GM21447 (cell line): ENCODE measurements around the gene ZMAT5.

Experiments used
- ATAC-seq: cut with Tn5 transposase; IDR thresholded peaks from one replicate; pipeline ENCODE4 v1.9.1; 2021; ENCODE audit not compliant: unreplicated experiment

The ZMAT5 gene

DNA sequence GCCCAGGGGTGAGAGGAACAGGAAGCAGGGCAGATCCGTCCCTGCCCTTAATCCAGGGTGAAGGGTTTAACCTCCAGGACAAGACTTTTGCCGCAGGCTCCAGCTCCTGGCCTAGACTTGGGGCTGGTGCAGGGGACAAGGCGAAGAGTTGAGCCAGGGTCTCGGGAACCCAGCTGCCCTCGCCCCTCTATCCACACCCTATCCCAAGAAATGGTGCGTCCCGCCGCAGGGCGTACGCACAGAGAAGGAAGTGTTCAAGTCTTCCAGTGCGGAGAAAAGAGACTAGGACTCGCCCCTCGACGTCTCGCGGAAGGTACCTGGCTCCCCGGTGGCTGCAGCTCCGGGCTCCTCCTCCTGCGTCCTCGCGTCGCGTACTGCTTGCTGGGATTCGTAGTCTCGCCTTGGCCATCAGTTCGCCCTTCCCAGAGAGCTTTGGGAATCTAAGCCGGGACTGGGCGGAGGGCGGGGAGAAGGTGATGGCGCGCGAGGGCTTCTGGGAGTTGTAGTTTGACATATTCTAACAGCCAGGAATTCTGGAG is at the start of gene ZMAT5:
ZMAT5 (minus strand) TSS at position 376 of the 539 bp plus-strand sequence. CDS start 18,463 bp downstream, outside the sequence.
- peak; percentile 90 for ATAC-seq

GRCh38 chr22:29816539-29816938 is 49.7 kb upstream of the ZMAT5 start:
- ATAC-seq = no peak

- ATAC-seq = no peak
Observed at GRCh38 chr22:29816128-29816527, 49.3 kb upstream of the ZMAT5 start.

DNA sequence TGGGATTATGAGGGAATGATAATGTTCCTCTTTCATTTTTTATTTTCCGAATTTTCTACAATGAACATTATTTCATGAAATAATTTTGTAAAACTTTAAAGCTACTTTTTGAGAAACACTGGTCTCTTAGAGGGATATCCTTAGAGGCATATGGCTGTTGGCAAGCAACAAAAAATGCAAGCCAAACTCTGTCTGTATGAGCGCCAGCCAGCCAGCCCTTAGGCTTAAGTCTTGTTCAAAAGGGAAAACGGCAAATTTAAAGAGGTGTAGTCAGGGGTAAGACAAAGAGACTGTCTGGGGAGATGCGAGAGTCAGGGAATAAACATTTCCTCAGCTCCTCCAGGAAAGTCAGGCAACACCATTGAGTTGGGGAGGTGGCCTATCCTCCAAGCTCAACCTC is 48.8 kb upstream of the ZMAT5 start:
- no peak for ATAC-seq

DNA sequence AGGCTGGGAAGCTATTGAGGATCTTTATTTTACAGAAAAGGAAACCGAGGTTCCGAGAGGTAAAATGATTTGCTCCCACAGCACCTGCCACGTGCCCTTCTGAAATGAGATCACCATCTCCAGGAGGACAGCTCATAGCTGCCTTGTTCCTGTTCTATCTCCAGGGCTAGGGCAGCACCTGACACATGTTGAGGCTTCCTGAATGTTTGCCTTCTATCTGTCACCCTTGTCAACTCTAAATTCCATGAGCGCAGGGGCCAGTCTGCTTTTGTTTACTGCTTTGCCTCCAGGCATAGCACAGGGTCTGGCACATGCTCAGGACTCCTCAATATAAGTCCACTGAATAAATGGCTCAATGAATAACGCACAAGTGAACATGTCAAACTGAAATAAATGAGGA is 47.2 kb upstream of the ZMAT5 start:
- no peak for ATAC-seq

DNA sequence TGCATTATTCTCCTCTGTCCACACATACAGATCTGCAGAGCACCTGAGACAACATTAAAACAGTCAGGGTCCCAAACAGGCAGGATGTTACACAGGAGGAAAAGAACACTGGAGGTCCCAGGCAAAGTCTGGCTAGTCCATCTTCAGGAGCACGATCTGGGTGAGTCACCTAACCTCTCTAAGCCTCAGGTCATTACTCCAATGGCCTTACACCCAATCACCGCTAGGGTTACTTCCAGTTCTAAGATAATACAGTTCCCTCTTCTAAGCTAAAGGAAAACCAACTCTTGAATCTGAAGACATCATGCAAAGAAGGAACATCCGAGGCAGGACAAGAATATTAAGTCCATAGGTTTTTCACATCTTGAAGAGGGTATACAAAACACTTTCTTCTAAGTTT is 46.8 kb upstream of the ZMAT5 start:
- ATAC-seq = no peak

DNA sequence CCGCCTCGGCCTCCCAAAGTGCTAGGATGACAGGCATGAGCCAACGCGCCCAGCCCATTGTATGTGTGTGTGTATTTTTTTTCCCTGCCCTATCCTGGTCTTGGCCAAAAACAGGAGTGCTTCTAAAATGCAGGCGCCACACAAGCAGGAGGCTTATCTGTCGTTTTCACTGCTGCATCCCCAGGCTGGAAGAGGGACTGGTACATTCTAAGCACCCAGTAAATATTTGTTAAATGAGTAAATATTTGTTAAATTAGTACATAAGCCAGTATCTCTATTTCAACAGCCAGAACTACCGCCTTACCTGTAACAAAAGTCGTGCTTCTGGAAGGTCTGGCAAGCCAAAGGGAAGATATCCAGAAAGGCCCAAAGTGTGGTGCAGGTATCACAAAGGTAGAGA is 46.3 kb upstream of the ZMAT5 start:
- no peak for ATAC-seq

DNA sequence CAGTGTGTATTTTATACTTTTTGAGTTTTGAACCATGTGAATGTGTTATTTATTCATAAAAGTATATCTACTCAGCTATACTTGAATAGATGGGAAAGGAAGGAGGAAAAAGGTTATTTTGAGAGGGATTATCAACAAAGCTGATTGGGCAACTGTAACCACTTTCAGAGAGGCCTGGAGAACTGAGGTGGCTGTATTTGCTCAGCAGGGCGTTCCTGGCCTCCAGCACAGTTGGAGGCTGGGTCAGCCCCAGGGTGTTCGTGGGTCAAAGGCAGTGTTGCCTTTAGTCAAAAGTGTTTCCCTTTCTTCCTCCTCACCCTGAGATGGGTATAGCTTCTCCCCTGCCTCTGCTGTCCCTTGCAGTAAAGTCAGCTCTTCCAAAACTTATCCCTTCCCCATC is 44.6 kb upstream of the ZMAT5 start:
- no peak for ATAC-seq

GRCh38 chr22:29810216-29810615 is 43.4 kb upstream of the ZMAT5 start:
- ATAC-seq = no peak

- ATAC-seq = no peak
Observed at GRCh38 chr22:29806196-29806595, 39.4 kb upstream of the ZMAT5 start.

GRCh38 chr22:29804985-29805384 is 38.2 kb upstream of the ZMAT5 start:
- no peak for ATAC-seq

- no peak for ATAC-seq
Observed at GRCh38 chr22:29803190-29803589, 36.4 kb upstream of the ZMAT5 start.

- ATAC-seq = no peak
Observed at GRCh38 chr22:29801796-29802195, 35.0 kb upstream of the ZMAT5 start.

DNA sequence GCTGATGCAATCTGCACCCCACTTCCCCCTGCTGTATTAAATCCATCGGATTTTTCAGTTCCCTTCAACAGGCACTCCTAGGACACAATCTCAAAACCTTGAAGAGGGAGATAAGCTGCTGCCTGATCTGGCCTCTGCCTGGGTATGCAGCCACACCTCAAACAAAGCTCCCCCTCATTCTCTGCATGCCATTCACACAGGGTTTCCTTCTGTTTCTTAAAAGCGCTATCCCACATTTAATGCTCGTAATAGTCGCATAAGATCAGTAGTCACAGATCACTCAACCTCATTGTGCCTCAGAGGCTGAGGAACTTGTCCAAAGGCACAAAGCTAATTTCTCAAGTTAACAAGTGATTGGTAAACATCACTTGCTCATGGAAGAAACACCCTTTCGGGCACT is 34.3 kb upstream of the ZMAT5 start:
- ATAC-seq = no peak

DNA sequence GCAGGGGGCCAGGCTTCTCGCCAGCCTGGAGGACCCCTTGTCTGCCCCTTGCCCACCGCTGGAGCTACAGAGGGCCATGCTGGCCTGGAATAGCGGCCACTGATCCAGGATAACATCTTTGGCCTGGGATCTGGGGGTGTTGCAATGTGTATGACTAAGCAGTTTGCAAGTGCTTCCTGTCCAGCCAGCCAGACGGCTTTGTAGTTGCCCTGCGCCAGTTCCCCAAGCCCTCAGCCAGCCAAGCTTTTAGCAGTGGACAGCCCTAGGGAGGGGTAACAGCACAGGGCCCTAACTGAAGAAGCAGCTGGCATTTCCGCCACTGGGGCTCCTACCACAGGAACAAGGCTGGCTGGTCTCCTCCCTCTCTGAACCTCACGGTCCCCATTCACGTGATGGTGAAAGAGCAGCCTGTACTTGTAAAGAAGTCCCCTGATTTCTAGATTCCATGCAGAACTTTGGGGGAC is 32.4 kb upstream of the ZMAT5 start:
- ATAC-seq = no peak

GRCh38 chr22:29798801-29799200 is 32.0 kb upstream of the ZMAT5 start:
- ATAC-seq = no peak

GRCh38 chr22:29798318-29798717 is 31.5 kb upstream of the ZMAT5 start:
- no peak for ATAC-seq

- ATAC-seq = no peak
Observed at GRCh38 chr22:29797351-29797750, 30.5 kb upstream of the ZMAT5 start.

DNA sequence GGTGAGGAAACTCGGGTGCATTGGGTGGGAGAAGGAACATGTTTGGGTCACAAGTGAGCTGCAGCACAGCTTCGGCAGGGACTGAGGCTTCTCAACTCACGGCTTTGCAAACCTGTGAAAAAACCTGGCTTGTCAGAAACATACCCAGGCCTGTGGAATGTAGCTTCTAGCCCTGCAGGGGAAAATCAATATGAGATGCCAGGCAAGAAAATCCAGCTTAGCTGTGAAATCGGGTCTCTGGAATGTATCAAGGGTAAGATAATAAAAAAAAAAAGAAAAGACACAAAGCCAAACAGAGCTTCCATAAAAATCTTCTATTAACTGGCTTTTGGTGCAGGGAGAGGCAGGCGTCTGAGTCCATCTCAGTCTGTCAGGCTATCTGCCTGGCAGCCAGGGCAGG is 28.9 kb upstream of the ZMAT5 start:
- ATAC-seq = no peak

- no peak for ATAC-seq
Observed at GRCh38 chr22:29793396-29793795, 26.6 kb upstream of the ZMAT5 start.

DNA sequence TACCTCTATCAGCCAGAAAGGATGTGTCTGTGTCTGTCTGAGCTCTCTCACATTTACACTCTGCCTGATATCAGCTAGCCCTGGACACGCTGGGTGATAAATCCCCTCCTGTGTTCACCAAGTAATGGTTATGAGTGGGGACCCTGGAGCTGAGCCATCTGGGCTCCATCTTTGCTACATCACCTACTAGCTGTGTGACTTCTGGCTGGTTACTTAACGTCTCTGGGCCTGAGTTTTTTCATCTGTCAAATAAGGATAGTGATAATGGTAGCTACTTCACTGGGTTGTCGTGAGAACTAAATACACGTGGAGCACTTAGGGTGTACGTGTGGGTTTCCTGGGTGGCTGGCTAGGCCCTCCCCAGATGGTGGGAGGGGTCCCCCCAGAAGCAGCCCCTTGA is 23.3 kb upstream of the ZMAT5 start:
- no peak for ATAC-seq

DNA sequence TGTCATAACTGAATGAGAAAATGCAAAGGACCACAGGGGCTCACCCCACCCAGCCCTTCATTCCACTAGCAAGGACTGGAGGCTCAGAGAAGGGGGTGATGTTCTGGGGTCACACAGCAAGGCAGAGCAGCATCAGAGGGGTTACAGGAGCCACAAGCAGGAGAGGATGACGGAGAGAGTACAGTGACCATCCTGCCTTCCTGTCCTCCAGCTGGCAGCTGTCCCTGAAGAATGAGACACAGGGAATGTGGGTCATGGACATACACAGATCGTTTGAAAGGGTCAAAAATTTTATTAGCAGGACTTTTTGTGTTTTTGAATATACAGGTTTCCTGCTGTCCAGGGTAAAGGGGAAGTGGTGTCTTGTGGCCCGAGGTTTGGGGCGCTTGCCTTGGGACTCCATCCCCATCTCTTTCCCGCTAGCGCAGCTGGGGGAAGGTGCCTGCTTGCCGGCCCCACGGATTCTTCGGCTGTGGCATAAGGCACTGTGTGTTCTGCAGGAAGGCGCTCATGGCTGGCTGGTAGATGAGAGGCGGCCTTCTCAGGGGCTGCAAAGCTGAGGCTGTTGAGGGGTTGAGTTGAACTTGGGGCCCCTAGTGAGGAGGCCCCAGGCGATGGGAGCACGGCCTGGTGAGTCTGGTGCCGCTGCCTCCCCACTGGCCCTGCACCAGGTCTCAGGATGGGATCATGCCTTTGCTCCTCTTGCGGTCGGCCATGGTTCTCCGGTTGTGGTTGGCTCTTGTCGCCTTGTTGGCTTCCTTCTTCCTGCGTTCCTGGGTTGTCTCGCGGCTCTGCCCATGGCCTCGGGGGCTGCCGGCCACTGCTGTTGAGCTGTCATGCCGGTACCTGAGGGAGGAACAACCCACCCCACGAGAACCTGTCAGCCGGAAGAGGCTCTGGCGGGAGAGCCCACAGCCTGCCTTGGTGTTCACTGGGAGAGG is 21.8 kb upstream of the ZMAT5 start:
- ATAC-seq = no peak
